H1 (cell line): ENCODE measurements around the gene SLC17A1. TPM values are rescaled to one million over a fixed set of nuclear protein-coding genes. Genes with fewer than 3 reads are reported as not detected.

Source experiments
- CTCF ChIA-PET: fragments of 300-600 bp; sonication (Branson Sonifier 250); formaldehyde crosslinking; loops from one replicate; lab custom pipeline; 2021; ENCODE audit not compliant: partially characterized antibody; lab: Charles Lee
- POLR2A ChIA-PET: fragments of 300-600 bp; sonication (Branson Sonifier 250); formaldehyde crosslinking; loops from one replicate; lab custom pipeline; 2021; ENCODE audit warnings: inconsistent platforms; ENCODE audit not compliant: partially characterized antibody; lab: Charles Lee
- DNase-seq, 2 experiments: peaks; one replicate each; pipeline versions ENCODE4 v3.0.0 to v3.0.0-alpha.2; 2010 to 2022; ENCODE audit warnings: low spot score in 2 of 2, low read depth in 1 of 2, mixed read lengths in 1 of 2
- FAIRE-seq: peaks from 2 replicates; lab custom pipeline; 2011; peaks lifted over from hg19 to GRCh38; lab: Jason Lieb, UNC
- H2AFZ ChIP-seq: 2 replicates; pipeline ENCODE4 v1.8.1; 2012; ENCODE audit warnings: low read length, inconsistent platforms
- H2AK5ac ChIP-seq: 2 replicates; pipeline ENCODE4 v1.6.1; 2013; ENCODE audit warnings: low read depth, low read length
- H2BK120ac ChIP-seq: replicated peaks from 2 replicates; pipeline ENCODE3; 2013; ENCODE audit warnings: low read depth, low read length, inconsistent platforms
- H2BK12ac ChIP-seq: 2 replicates; pipeline ENCODE4 v1.6.1; 2013; ENCODE audit warnings: low read depth, low read length
- H2BK15ac ChIP-seq: 2 replicates; pipeline ENCODE4 v1.6.1; 2013; ENCODE audit warnings: low read length
- H2BK20ac ChIP-seq: 2 replicates; pipeline ENCODE4 v1.6.1; 2013; ENCODE audit warnings: low read length
- H2BK5ac ChIP-seq: 2 replicates; pipeline ENCODE4 v1.6.1; 2013; ENCODE audit warnings: low read depth, low read length
- H3K14ac ChIP-seq: 2 replicates; pipeline ENCODE4 v1.6.1; 2013; ENCODE audit warnings: inconsistent platforms; ENCODE audit not compliant: insufficient read length
- H3K18ac ChIP-seq: 2 replicates; pipeline ENCODE4 v1.6.1; 2013; ENCODE audit warnings: low read length; ENCODE audit errors: extremely low read depth
- H3K23ac ChIP-seq: 2 replicates; pipeline ENCODE4 v1.6.1; 2013; ENCODE audit warnings: inconsistent platforms; ENCODE audit not compliant: insufficient read length
- H3K23me2 ChIP-seq: 2 replicates; pipeline ENCODE4 v1.6.1; 2013; ENCODE audit warnings: low read depth, low read length
- H3K27ac ChIP-seq: 2 replicates; pipeline ENCODE4 v1.6.1; 2011; ENCODE audit warnings: low read depth, low read length, inconsistent platforms
- H3K27me3 ChIP-seq, 4 experiments: replicated peaks in 1 of 4; 1 replicate in 1 of 4; 2 replicates in 3 of 4; pipeline versions ENCODE4 v1.6.1 to v1.8.1; 2011 to 2013; ENCODE audit warnings: low read length in 3 of 4, mild to moderate bottlenecking in 3 of 4, inconsistent platforms in 2 of 4, mixed read lengths in 2 of 4, moderate library complexity in 1 of 4; ENCODE audit not compliant: control insufficient read depth in 3 of 4, insufficient read depth in 3 of 4; ENCODE audit errors: extremely low read depth in 1 of 4
- H3K36me3 ChIP-seq, 4 experiments: 2 replicates each; pipeline versions ENCODE4 v1.6.1 to v1.8.1; 2011 to 2013; ENCODE audit warnings: mild to moderate bottlenecking in 4 of 4, low read length in 3 of 4, moderate library complexity in 2 of 4, control low read depth in 1 of 4, inconsistent platforms in 1 of 4; ENCODE audit not compliant: insufficient read depth in 4 of 4, control insufficient read depth in 2 of 4
- H3K4ac ChIP-seq: replicated peaks from 2 replicates; pipeline ENCODE3; 2013; ENCODE audit warnings: low read length, low read depth, mixed read lengths, inconsistent platforms; ENCODE audit not compliant: insufficient read length
- H3K4me1 ChIP-seq, 4 experiments: replicated peaks in 1 of 4; 1 replicate in 1 of 4; 2 replicates in 3 of 4; pipeline versions ENCODE4 v1.6.1 to v1.8.1; 2011 to 2013; ENCODE audit warnings: low read length in 3 of 4, inconsistent platforms in 2 of 4, mixed read lengths in 1 of 4; ENCODE audit not compliant: insufficient read depth in 4 of 4, control insufficient read depth in 3 of 4
- H3K4me2 ChIP-seq, 2 experiments: 2 replicates each; pipeline versions ENCODE4 v1.6.1 to v1.8.1; 2011 to 2013; ENCODE audit warnings: low read depth in 2 of 2, low read length in 2 of 2, control low read depth in 1 of 2, inconsistent platforms in 1 of 2, mild to moderate bottlenecking in 1 of 2; ENCODE audit not compliant: insufficient read depth in 1 of 2
- H3K4me3 ChIP-seq, 4 experiments: fragments of 200-600, 300-600 bp in 1 of 4; sonication (generic), shearing (Covaris generic), sonication (Bioruptor Twin) in 1 of 4; 2 replicates each; pipeline versions ENCODE4 v1.5.1 to v1.8.1; 2011 to 2016; ENCODE audit warnings: low read length in 4 of 4, low read depth in 3 of 4, control low read depth in 2 of 4, inconsistent platforms in 2 of 4, mild to moderate bottlenecking in 2 of 4, mixed read lengths in 1 of 4, moderate library complexity in 1 of 4; ENCODE audit not compliant: insufficient read depth in 2 of 4; ENCODE audit errors: extremely low read depth in 1 of 4
- H3K56ac ChIP-seq: replicated peaks from 2 replicates; pipeline ENCODE3; 2013; ENCODE audit warnings: low read depth, mild to moderate bottlenecking, mixed read lengths, low read length, inconsistent platforms; ENCODE audit not compliant: insufficient read length
- H3K79me1 ChIP-seq: 2 replicates; pipeline ENCODE4 v1.6.1; 2013; ENCODE audit warnings: low read depth, low read length, control low read depth
- H3K79me2 ChIP-seq, 2 experiments: 2 replicates each; pipeline versions ENCODE4 v1.6.1 to v1.8.1; 2012 to 2013; ENCODE audit warnings: low read length in 2 of 2, mild to moderate bottlenecking in 2 of 2, inconsistent platforms in 1 of 2; ENCODE audit not compliant: insufficient read depth in 2 of 2, control insufficient read depth in 1 of 2
- H3K9ac ChIP-seq, 4 experiments: replicated peaks in 1 of 4; 1 replicate in 1 of 4; 2 replicates in 3 of 4; pipeline versions ENCODE4 v1.6.1 to v1.8.1; 2011 to 2013; ENCODE audit warnings: low read depth in 3 of 4, low read length in 3 of 4, control low read depth in 2 of 4, mild to moderate bottlenecking in 2 of 4, moderate library complexity in 2 of 4, inconsistent platforms in 1 of 4; ENCODE audit errors: extremely low read depth in 1 of 4
- H3K9me3 ChIP-seq, 2 experiments: 2 replicates each; pipeline versions ENCODE4 v1.6.1 to v1.8.1; 2012 to 2013; ENCODE audit warnings: mild to moderate bottlenecking in 2 of 2, moderate library complexity in 2 of 2, control low read depth in 1 of 2, inconsistent platforms in 1 of 2, low read depth in 1 of 2, low read length in 1 of 2, mixed read lengths in 1 of 2; ENCODE audit not compliant: insufficient read depth in 2 of 2
- H4K20me1 ChIP-seq, 2 experiments: replicated peaks in 1 of 2; 2 replicates each; pipeline versions ENCODE3 to v1.8.1; 2011 to 2013; ENCODE audit warnings: inconsistent platforms in 2 of 2, low read length in 2 of 2, mild to moderate bottlenecking in 1 of 2; ENCODE audit not compliant: insufficient read depth in 2 of 2, control insufficient read depth in 1 of 2
- H4K5ac ChIP-seq: 2 replicates; pipeline ENCODE4 v1.6.1; 2013; ENCODE audit warnings: low read length, low read depth, mixed read lengths, inconsistent platforms; ENCODE audit not compliant: insufficient read length
- H4K8ac ChIP-seq: 2 replicates; pipeline ENCODE4 v1.8.0; 2013; ENCODE audit warnings: mild to moderate bottlenecking, moderate library complexity, low read length, inconsistent platforms; ENCODE audit not compliant: insufficient read depth; ENCODE audit errors: extremely low read depth
- H4K91ac ChIP-seq: replicated peaks from 2 replicates; pipeline ENCODE3; 2013; ENCODE audit warnings: low read length, mixed read lengths, inconsistent platforms; ENCODE audit not compliant: insufficient read length
- BCL11A ChIP-seq, 2 experiments: IDR thresholded peaks; one replicate each; pipeline ENCODE4 v1.6.1; 2011; ENCODE audit warnings: low read depth in 2 of 2, low read length in 2 of 2, mild to moderate bottlenecking in 2 of 2
- CBX8 ChIP-seq: fragments of 300-800, 300-1000 bp; sonication (generic); IDR thresholded peaks from 2 replicates; pipeline ENCODE4 v1.7.1; 2016; ENCODE audit warnings: low read depth, low read length, borderline replicate concordance
- CREB1 ChIP-seq: IDR thresholded peaks from 2 replicates; pipeline ENCODE4 v1.6.1; 2012; ENCODE audit warnings: inconsistent platforms
- EGR1 ChIP-seq: IDR thresholded peaks from 2 replicates; pipeline ENCODE4 v1.6.1; 2011; ENCODE audit warnings: low read depth, low read length, borderline replicate concordance
- GABPA ChIP-seq: IDR thresholded peaks from 2 replicates; pipeline ENCODE4 v1.6.1; 2011; ENCODE audit warnings: mild to moderate bottlenecking, low read length, moderate library complexity, borderline replicate concordance; ENCODE audit not compliant: insufficient read depth
- KDM1A ChIP-seq: fragments of 200-600, 300-600 bp; sonication (generic); IDR thresholded peaks from 2 replicates; pipeline ENCODE4 v1.7.1; 2016; ENCODE audit warnings: mild to moderate bottlenecking, low read length, borderline replicate concordance
- KDM4A ChIP-seq: IDR thresholded peaks from one replicate; pipeline ENCODE4 v1.7.1; 2012; ENCODE audit warnings: low read depth, mild to moderate bottlenecking, moderate library complexity, low read length, inconsistent platforms; ENCODE audit not compliant: severe bottlenecking
- RAD21 ChIP-seq, 2 experiments: IDR thresholded peaks in 1 of 2; conservative IDR thresholded peaks in 1 of 2; 2 replicates each; pipeline ENCODE4 v1.6.1; 2011; ENCODE audit warnings: low read depth in 2 of 2, low read length in 2 of 2, improper control_type of control experiment in 1 of 2, inconsistent platforms in 1 of 2, mild to moderate bottlenecking in 1 of 2, moderate library complexity in 1 of 2
- SIN3A ChIP-seq, 2 experiments: IDR thresholded peaks in 1 of 2; conservative IDR thresholded peaks in 1 of 2; 2 replicates each; pipeline ENCODE4 v1.6.1; 2011 to 2012; ENCODE audit warnings: low read length in 2 of 2, improper control_type of control experiment in 1 of 2, low read depth in 1 of 2, mild to moderate bottlenecking in 1 of 2
- SIRT6 ChIP-seq: IDR thresholded peaks from one replicate; pipeline ENCODE4 v1.7.1; 2012; ENCODE audit warnings: low read length, inconsistent platforms
- whole genome bisulfite sequencing, 2 experiments: shearing (Covaris generic) in 1 of 2; methylation state at CpG; one replicate each; pipeline versions ENCODE4 v1.1.6 to v1.1.7; 2013 to 2015; ENCODE audit warnings: low lambda C conversion rate in 2 of 2, mixed read lengths in 2 of 2, inconsistent platforms in 1 of 2, low coverage in 1 of 2, missing lambda C conversion rate in 1 of 2; ENCODE audit not compliant: insufficient replicate concordance in 2 of 2, insufficient coverage in 1 of 2, insufficient read length in 1 of 2; ENCODE audit errors: extremely low coverage in 1 of 2, missing lambda C conversion rate in 1 of 2; 5-methylcytosine and 5-hydroxymethylcytosine counted together
- polyA plus RNA-seq, 7 experiments: library from polyadenylated mRNA; depleted of rRNA in 3 of 7; stranded (reverse) in 5 of 7; unstranded in 2 of 7; fragments of >200 nt in 5 of 7; fragments of 200-250 nt in 2 of 7; gene quantifications; 1 replicate in 5 of 7; 2 replicates in 1 of 7; 4 replicates in 1 of 7; pipeline versions ENCODE4 v1.2.1 to v1.2.3, GENCODE V29; 2011 to 2013; ENCODE audit warnings: missing spikeins in 2 of 7, mixed read lengths in 2 of 7
- total RNA-seq: library from RNA; stranded (reverse); fragmentation: NEBNext Ultra II Directional; extraction: Animal tissue kit (Norgen Biotek cat#: 25700); gene quantifications from 2 replicates; pipeline ENCODE4 v1.2.1, GENCODE V29; 2021
- TF ChIP-seq, protein P1 (sequence below): IDR thresholded peaks from 2 replicates; pipeline ENCODE4 v1.6.1; 2012; ENCODE audit warnings: inconsistent platforms

SLC17A1 gene
- total and polyA plus RNA-seq, 2 of the 8 experiments (the other 6 are each of a cell fraction or from before 2014, with no cell fraction given), result not detected

DNA sequence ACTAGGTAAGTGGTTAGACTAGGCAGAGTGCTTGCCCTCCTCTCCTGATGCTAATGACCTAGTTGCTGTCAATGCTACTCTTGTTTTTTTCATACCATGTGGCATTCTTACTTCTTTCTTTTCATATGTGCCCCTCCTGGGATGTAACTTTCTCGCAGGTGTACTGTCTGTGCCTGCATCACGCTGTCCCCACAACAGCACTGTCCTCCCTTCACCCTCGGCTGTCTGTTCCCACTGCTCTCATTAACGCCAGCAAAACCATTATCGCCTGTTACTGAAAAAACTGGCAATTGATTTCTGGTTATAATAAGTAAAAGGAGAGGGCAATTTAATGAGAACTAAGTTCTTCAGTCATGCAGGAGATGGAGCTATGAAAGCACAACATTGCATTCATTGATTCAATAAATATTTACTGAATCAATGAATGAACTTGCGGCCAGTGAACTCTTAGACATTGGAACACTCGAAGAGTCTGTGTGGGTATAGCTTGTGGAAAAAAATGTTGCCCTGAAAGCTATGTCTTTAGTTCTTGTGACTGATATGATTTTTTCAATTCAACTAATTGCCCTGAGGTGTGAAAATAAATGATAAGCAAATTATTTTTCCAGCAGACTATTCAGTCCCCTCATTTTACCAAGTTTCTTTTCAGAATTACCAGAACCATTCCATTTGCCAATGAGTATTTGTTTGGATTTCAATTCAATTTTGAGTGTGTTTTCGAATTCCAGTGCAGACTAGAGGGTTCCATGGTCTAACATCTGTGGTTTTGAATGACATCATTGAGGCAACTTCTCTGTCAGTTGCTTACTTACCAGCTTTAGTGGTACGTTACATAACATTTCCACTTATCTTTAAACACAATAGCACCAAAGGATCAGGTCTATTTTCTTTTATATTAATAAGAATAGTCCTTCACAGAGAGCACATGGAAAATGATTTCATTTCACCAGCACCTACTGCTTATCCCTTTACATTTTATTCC is 75.2 kb downstream of the SLC17A1 start:
- Histone ChIP-seq H2BK120ac (no peak overlapping the region), H3K79me1 (no peaks in the 10 kb centered on the region), H3K4me2 (no peak overlapping the region), H3K18ac (no peak overlapping the region), H4K8ac (no peak overlapping the region), H3K9me3 (no peaks in the 10 kb centered on the region), H3K79me2 (no peaks in the 10 kb centered on the region), H3K23ac (no peak overlapping the region), H3K14ac (no peak overlapping the region), H2BK20ac (no peak overlapping the region), H4K5ac (no peak overlapping the region), H3K27me3 (no peaks in the 10 kb centered on the region), H2BK5ac (no peak overlapping the region), H2AK5ac (no peak overlapping the region), H3K23me2 (no peaks in the 10 kb centered on the region; the same call in 1 of the 2 replicates), H3K36me3 (no peaks in the 10 kb centered on the region), H2BK12ac (no peak overlapping the region), H2AFZ (no peak overlapping the region), H3K27ac (no peak overlapping the region), H3K4ac (no peak overlapping the region), H4K91ac (no peak overlapping the region), H3K4me1 (no peaks in the 10 kb centered on the region), H2BK15ac (no peak overlapping the region), H3K9ac (no peak overlapping the region), H3K4me3 (no peak overlapping the region), H4K20me1 (no peaks in the 10 kb centered on the region), H3K56ac (no peak overlapping the region)
- 84% methylated on average over 9 of the region's 9 CpGs; no CpG with 5 or more reads in 1 of the 2 experiments for WGBS, 2 experiments
- no peak for DNase-seq
- no peak for FAIRE-seq
- CTCF ChIA-PET, result interaction anchor here (1.3 kb wide), 1 partner anchor 9 kb away, joined by 6 read pairs; no protein-coding TSS in a partner anchor
- POLR2A ChIA-PET, result no interaction called here
- TF ChIP-seq, protein P1, sequence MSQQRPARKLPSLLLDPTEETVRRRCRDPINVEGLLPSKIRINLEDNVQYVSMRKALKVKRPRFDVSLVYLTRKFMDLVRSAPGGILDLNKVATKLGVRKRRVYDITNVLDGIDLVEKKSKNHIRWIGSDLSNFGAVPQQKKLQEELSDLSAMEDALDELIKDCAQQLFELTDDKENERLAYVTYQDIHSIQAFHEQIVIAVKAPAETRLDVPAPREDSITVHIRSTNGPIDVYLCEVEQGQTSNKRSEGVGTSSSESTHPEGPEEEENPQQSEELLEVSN, result no peak
- no peak for TF ChIP-seq KDM1A
- TF ChIP-seq GABPA, result no peak
- no peak for TF ChIP-seq BCL11A (IDR thresholded peaks at IDR 0.05; ENCODE audit: low read depth in 2 of 2, low read length in 2 of 2)
- TF ChIP-seq CREB1, result no peak
- TF ChIP-seq KDM4A, result no peak
- TF ChIP-seq EGR1, result no peak
- no peak for TF ChIP-seq CBX8
- no peak for TF ChIP-seq RAD21 (IDR thresholded peaks at IDR 0.05 in 1 of 2, conservative IDR thresholded peaks at IDR 0.05 in 1 of 2; ENCODE audit: low read depth in 2 of 2, low read length in 2 of 2)
- no peak for TF ChIP-seq SIRT6
- no peak for TF ChIP-seq SIN3A (conservative IDR thresholded peaks at IDR 0.05 in 1 of 2, IDR thresholded peaks at IDR 0.05 in 1 of 2; ENCODE audit: low read depth in 1 of 2, low read length in 2 of 2)
